Measurements from ENCODE around the gene TBC1D4. TPM values are rescaled to one million over a fixed set of nuclear protein-coding genes. Genes with fewer than 3 reads are reported as not detected.

Gene TBC1D4
- total and polyA plus RNA-seq, 9 of the 15 experiments (the other 6 are each of a cell fraction or from before 2014, with no cell fraction given) = 2.8 to 12.3 (median 7.0) TPM

GRCh38 chr13:75491376-75491775 is 9.4 kb upstream of the TBC1D4 start:
- Histone ChIP-seq H3K79me2 (ENCODE audit: control insufficient read depth, insufficient read depth, low read length) (no peaks in the 10 kb centered on the region), H3K4me2 (ENCODE audit: insufficient read depth, low read length) (no peak overlapping the region), H3K4me3 (no peak overlapping the region), H3K9ac (ENCODE audit: insufficient read depth in 1 of 2, low read depth in 2 of 2, low read length in 2 of 2) (no peak overlapping the region), H3K4me1 (replicated peaks in 1 of 2; ENCODE audit: control insufficient read depth in 2 of 2, insufficient read depth in 2 of 2, low read length in 2 of 2) (no peaks in the 10 kb centered on the region; a peak in 1 of 5 replicates), H3K36me3 (ENCODE audit: control insufficient read depth, insufficient read depth, low read length) (no peaks in the 10 kb centered on the region), H4K20me1 (replicated peaks; ENCODE audit: control insufficient read depth, insufficient read depth, low read length) (no peaks in the 10 kb centered on the region), H3K27ac (ENCODE audit: extremely low read depth, low read depth, low read length) (no peak overlapping the region), H3K9me1 (ENCODE audit: control insufficient read depth, insufficient read depth, low read length) (no peaks in the 10 kb centered on the region), H3K9me3 (replicated peaks; ENCODE audit: control insufficient read depth, insufficient read depth, low read depth, low read length) (no peaks in the 10 kb centered on the region), H3K27me3 (ENCODE audit: control insufficient read depth in 2 of 2, insufficient read depth in 2 of 2, low read length in 2 of 2) (no peaks in the 10 kb centered on the region), H2AFZ (ENCODE audit: low read depth, low read length) (no peak overlapping the region)
- TF ChIP-seq ZC3H4 (CRISPR knock-in tag; IDR thresholded peaks at IDR 0.05; ENCODE audit: borderline replicate concordance) = no peak
- no peak for TF ChIP-seq POU5F1 (IDR thresholded peaks at IDR 0.05; ENCODE audit: borderline replicate concordance, low read depth, low read length, partially characterized antibody)
- no peak for TF ChIP-seq CBX2 (IDR thresholded peaks at IDR 0.05; ENCODE audit: insufficient read depth, low read length, poor library complexity, severe bottlenecking)
- no peak for TF ChIP-seq MCM3 (IDR thresholded peaks at IDR 0.05)
- TF ChIP-seq AFF1 (IDR thresholded peaks at IDR 0.05; ENCODE audit: low read depth in 1 of 2, partially characterized antibody in 2 of 2) = no peak
- no peak for TF ChIP-seq KHSRP (IDR thresholded peaks at IDR 0.05)
- no peak for TF ChIP-seq HMGN3 (IDR thresholded peaks at IDR 0.05; ENCODE audit: borderline replicate concordance, extremely low read depth, insufficient read length, low read depth, low read length)
- no peak for TF ChIP-seq POLR3G (IDR thresholded peaks at IDR 0.05; ENCODE audit: extremely low read depth, insufficient read length, insufficient replicate concordance)
- TF ChIP-seq ZNF282 (CRISPR knock-in tag; IDR thresholded peaks at IDR 0.05) = no peak
- TF ChIP-seq RBM14 (IDR thresholded peaks at IDR 0.05; ENCODE audit: borderline replicate concordance, insufficient read depth, low read depth, low read length) = no peak
- no TSS peak for BruUV-seq (replicated peaks)
- in situ Hi-C loops (cut with MboI) = no loop called here
- CTCF ChIA-PET (ENCODE audit: low intra/inter-chr PET ratio) = no interaction called here
- 38% methylated on average over 2 of the region's 2 CpGs for WGBS (ENCODE audit: insufficient coverage, low coverage, missing lambda C conversion rate)
- intact Hi-C loops (cut with micrococcal nuclease) = no loop called here
- DNase-seq (ENCODE audit: extremely low read depth in 1 of 4, low spot score in 3 of 4) = no peak
- no peak for ATAC-seq
- no peak for FAIRE-seq
- POLR2A ChIA-PET = no interaction called here

All from K562 (cell line).